Caco-2 (cell line): ENCODE results near the gene XG. TPM values are rescaled to one million over a fixed set of nuclear protein-coding genes. Genes with fewer than 3 reads are reported as not detected.
"Not testable (repeated sequence)": the region's sequence is repeated elsewhere in the genome, so short reads cannot be mapped to it uniquely, and the experiment has no call there.

Source experiments
- BruUV-seq: library from RNA; stranded (reverse); fragments of 400-500 nt; replicated peaks from 2 replicates; lab custom pipeline; 2021; lab: Mats Ljungman, UMichigan
- CTCF ChIA-PET: fragments of 300-600 bp; sonication (Branson Sonifier 250); formaldehyde crosslinking; loops from one replicate; lab custom pipeline; 2022; ENCODE audit warnings: antibody characterized with exemption; lab: Charles Lee
- POLR2A ChIA-PET: fragments of 300-600 bp; sonication (Branson Sonifier 250); formaldehyde crosslinking; loops from one replicate; lab custom pipeline; 2022; ENCODE audit warnings: antibody characterized with exemption; lab: Charles Lee
- DNase-seq, 2 experiments: peaks; one replicate each; pipeline versions ENCODE4 v3.0.0 to v3.0.0-alpha.2; 2020 to 2022
- H3K27me3 ChIP-seq: replicated peaks from 2 replicates; pipeline ENCODE4 v1.6.0; 2011; ENCODE audit warnings: low read length; ENCODE audit not compliant: control insufficient read depth, insufficient read depth
- H3K36me3 ChIP-seq: 2 replicates; pipeline ENCODE4 v1.5.1; 2011; ENCODE audit warnings: low read length; ENCODE audit not compliant: control insufficient read depth, insufficient read depth
- H3K4me1 ChIP-seq: fragments of 250-450 bp; sonication (Bioruptor Pico); 2 replicates; pipeline ENCODE4 v1.5.1; 2020; ENCODE audit warnings: mild to moderate bottlenecking
- H3K4me3 ChIP-seq: 2 replicates; pipeline ENCODE4 v1.5.1; 2011; ENCODE audit warnings: low read depth, mild to moderate bottlenecking, control low read depth, low read length
- H3K9me3 ChIP-seq: fragments of 250-450 bp; sonication (Bioruptor Pico); 2 replicates; pipeline ENCODE4 v1.5.1; 2020; ENCODE audit warnings: mild to moderate bottlenecking, moderate library complexity
- H3K27ac Mint-ChIP-seq: one replicate; pipeline ENCODE4 v1.8.0; 2022; ENCODE audit warnings: mixed read lengths; ENCODE audit not compliant: unreplicated experiment
- H3K27me3 Mint-ChIP-seq: one replicate; pipeline ENCODE4 v1.8.0; 2022; ENCODE audit warnings: mixed read lengths; ENCODE audit not compliant: insufficient read depth, unreplicated experiment
- H3K36me3 Mint-ChIP-seq: one replicate; pipeline ENCODE4 v1.8.0; 2022; ENCODE audit warnings: mild to moderate bottlenecking, mixed read lengths; ENCODE audit not compliant: insufficient read depth, unreplicated experiment
- H3K4me1 Mint-ChIP-seq: one replicate; pipeline ENCODE4 v1.8.0; 2022; ENCODE audit warnings: low read depth, mixed read lengths; ENCODE audit not compliant: unreplicated experiment
- H3K4me3 Mint-ChIP-seq: one replicate; pipeline ENCODE4 v1.8.0; 2022; ENCODE audit warnings: mild to moderate bottlenecking, moderate library complexity, mixed read lengths; ENCODE audit not compliant: unreplicated experiment
- H3K9me3 Mint-ChIP-seq: one replicate; pipeline ENCODE4 v1.8.0; 2022; ENCODE audit warnings: mixed read lengths; ENCODE audit not compliant: unreplicated experiment
- intact Hi-C: fragments of 100-400 bp; cut with micrococcal nuclease; formaldehyde crosslinking; loops from one replicate; pipeline ENCODE4 v1.10.0; 2022; ENCODE audit not compliant: unreplicated experiment
- total RNA-seq: library from RNA; stranded (reverse); gene quantifications from 2 replicates; pipeline ENCODE4 v1.2.3, GENCODE V29; 2022
- TF ChIP-seq, protein P1 (sequence below), 2 experiments: fragments of 200-600 bp in 1 of 2; IDR thresholded peaks; 1 replicate in 1 of 2; 2 replicates in 1 of 2; pipeline versions ENCODE4 v1.5.1 to v1.8.0; 2011 to 2022; ENCODE audit warnings: antibody characterized with exemption in 1 of 2, control low read depth in 1 of 2, inconsistent platforms in 1 of 2, low read depth in 1 of 2, low read length in 1 of 2, mild to moderate bottlenecking in 1 of 2, moderate library complexity in 1 of 2; ENCODE audit not compliant: insufficient read depth in 1 of 2, severe bottlenecking in 1 of 2, unreplicated experiment in 1 of 2

The XG gene
- total RNA-seq, 1 experiment from 2014 or later: 1.2 TPM

DNA sequence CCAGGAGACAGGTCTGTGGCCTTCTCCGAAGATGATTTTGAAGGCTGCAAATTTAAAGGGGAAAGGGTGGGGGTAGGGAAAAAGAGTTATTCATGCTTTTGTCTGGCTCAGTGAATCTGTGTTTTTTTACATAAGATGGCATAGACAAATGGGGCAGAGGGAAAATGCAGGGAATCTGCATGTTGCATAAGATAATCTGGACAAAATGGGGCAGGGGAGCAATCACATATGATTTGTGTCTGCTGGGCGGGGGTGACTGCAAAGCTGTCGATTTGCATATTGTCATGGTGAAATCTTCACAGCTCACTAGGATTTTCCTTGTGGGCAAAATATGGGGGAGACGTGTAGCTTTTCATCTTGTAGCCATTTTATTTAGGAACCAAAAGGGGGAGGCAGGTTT lies 47.5 kb downstream of the XG start:
- intact Hi-C loops: no loop called here
- Histone ChIP-seq H3K36me3 (no peaks in the 10 kb centered on the region), H3K4me1 (no peaks in the 10 kb centered on the region), H3K4me3 (no peak overlapping the region), H3K9me3 (no peaks in the 10 kb centered on the region), H3K27me3 (no peaks in the 10 kb centered on the region)
- H3K9me3 Mint-ChIP-seq: peaks cover 10% of the 10 kb centered on the region
- TF ChIP-seq, protein P1, sequence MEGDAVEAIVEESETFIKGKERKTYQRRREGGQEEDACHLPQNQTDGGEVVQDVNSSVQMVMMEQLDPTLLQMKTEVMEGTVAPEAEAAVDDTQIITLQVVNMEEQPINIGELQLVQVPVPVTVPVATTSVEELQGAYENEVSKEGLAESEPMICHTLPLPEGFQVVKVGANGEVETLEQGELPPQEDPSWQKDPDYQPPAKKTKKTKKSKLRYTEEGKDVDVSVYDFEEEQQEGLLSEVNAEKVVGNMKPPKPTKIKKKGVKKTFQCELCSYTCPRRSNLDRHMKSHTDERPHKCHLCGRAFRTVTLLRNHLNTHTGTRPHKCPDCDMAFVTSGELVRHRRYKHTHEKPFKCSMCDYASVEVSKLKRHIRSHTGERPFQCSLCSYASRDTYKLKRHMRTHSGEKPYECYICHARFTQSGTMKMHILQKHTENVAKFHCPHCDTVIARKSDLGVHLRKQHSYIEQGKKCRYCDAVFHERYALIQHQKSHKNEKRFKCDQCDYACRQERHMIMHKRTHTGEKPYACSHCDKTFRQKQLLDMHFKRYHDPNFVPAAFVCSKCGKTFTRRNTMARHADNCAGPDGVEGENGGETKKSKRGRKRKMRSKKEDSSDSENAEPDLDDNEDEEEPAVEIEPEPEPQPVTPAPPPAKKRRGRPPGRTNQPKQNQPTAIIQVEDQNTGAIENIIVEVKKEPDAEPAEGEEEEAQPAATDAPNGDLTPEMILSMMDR (IDR thresholded peaks at IDR 0.05; ENCODE audit: insufficient read depth in 1 of 2, low read depth in 1 of 2, low read length in 1 of 2, severe bottlenecking in 1 of 2, unreplicated experiment in 1 of 2): no peak
- BruUV-seq: no TSS peak
- H3K4me3 Mint-ChIP-seq: no peak overlapping the region
- peaks cover 7% of the 10 kb centered on the region for H3K4me1 Mint-ChIP-seq
- H3K36me3 Mint-ChIP-seq: peaks cover 6% of the 10 kb centered on the region
- no peak overlapping the region for H3K27ac Mint-ChIP-seq
- DNase-seq: no peak
- no peaks in the 10 kb centered on the region for H3K27me3 Mint-ChIP-seq
- ChIA-PET CTCF (no interaction called here), POLR2A (no interaction called here)

DNA sequence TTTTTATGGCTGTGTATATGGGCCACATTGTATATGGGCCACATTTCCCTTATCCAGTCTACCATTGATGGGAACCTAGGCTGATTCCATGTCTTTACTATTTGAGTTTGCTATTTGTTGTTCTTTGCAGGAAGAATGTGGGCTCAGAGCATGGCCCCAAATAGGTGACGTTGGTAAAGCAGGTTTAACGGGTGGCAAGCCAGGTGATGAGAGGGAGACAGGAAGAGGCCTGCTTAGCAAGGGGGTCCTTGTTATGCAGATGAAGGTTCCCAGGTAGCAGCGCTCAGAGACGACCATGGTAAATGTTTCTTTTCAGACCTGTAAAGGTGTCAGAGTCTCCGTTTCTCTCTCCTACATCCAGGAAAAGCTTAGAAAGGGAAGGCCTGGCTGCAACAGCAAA lies 48.1 kb downstream of the XG start:
- H3K27me3 ChIP-seq, H3K4me1 ChIP-seq, H3K9me3 ChIP-seq, H3K9me3 Mint-ChIP-seq, H3K36me3 ChIP-seq, H3K4me1 Mint-ChIP-seq, H3K4me3 ChIP-seq, POLR2A ChIA-PET, BruUV-seq, H3K27me3 Mint-ChIP-seq, CTCF ChIA-PET, H3K4me3 Mint-ChIP-seq, DNase-seq, H3K36me3 Mint-ChIP-seq, intact Hi-C loops: not testable (repeated sequence)
- H3K27ac Mint-ChIP-seq: peak overlapping the region; percentile 57

DNA sequence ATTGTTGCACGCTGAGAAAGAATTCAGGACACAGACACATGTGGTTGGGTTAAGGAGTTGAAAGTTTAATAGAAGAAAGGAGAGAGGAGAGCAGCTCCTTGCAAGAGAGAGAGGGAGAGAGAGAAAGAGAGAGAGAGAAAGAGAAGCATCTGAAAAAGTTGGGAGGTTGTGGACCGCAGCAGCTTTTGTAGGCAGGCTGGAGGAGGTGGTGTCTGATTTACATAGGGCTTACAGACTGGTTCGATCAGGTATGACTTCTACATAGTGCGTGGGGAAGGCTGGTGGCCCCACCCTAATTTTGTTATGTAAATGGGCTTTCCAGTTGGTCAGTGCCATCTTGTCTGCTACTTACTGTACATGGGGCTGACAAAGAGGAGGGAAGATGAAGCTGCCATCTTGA lies 49.4 kb downstream of the XG start:
- H3K36me3 Mint-ChIP-seq: peaks cover 6% of the 10 kb centered on the region
- no TSS peak for BruUV-seq
- no peaks in the 10 kb centered on the region for H3K4me1 ChIP-seq
- intact Hi-C loops: no loop called here
- no peak for DNase-seq
- H3K4me3 ChIP-seq: no peak overlapping the region
- H3K4me1 Mint-ChIP-seq: peaks cover 7% of the 10 kb centered on the region
- H3K27ac Mint-ChIP-seq: no peak overlapping the region
- H3K27me3 Mint-ChIP-seq: no peaks in the 10 kb centered on the region
- no peaks in the 10 kb centered on the region for H3K9me3 ChIP-seq
- ChIA-PET POLR2A (no interaction called here), CTCF (no interaction called here)
- TF ChIP-seq, protein P1 (IDR thresholded peaks at IDR 0.05; ENCODE audit: insufficient read depth in 1 of 2, low read depth in 1 of 2, low read length in 1 of 2, severe bottlenecking in 1 of 2, unreplicated experiment in 1 of 2): no peak
- peaks cover 10% of the 10 kb centered on the region for H3K9me3 Mint-ChIP-seq
- no peak overlapping the region for H3K4me3 Mint-ChIP-seq
- no peaks in the 10 kb centered on the region for H3K36me3 ChIP-seq
- H3K27me3 ChIP-seq: no peaks in the 10 kb centered on the region

DNA sequence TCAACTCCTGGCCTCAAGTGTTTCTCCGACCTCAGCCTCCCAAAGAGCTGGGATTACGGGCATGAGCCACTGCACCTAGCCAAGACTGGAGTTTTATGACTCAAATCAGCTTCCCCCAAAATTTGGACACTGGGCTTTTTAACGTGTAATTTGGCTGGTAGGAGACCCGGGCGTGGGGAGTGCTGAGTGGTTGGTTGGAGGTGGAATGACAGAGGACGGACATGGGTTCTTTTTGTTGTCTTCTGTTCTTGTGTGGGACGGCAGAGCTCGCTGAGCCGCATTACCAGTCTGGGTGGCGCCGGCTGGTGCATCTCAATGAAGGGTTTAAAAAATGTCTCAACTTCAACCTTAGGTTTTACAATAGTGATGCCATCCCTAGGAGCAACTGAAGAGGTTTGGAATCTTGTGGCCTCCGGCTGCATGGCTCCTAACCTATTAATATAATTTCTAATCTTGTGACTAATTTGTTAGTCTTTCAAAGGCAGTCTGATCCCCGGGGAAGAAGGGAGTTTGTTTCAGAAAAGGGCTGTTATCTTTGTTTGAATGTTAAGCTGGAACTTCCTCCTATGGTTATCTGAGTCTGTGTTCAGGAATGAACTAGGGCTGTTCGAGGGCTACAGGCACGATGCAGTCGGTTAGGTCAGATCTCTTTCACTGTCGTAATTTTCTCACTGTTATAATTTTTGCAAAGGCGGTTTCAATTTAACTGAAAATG lies 50.7 kb downstream of the XG start:
- H3K4me1 Mint-ChIP-seq, H3K27ac Mint-ChIP-seq, DNase-seq, H3K9me3 Mint-ChIP-seq, POLR2A ChIA-PET, intact Hi-C loops, H3K27me3 Mint-ChIP-seq, H3K4me1 ChIP-seq, H3K27me3 ChIP-seq, H3K36me3 Mint-ChIP-seq, H3K9me3 ChIP-seq, CTCF ChIA-PET, BruUV-seq, H3K36me3 ChIP-seq, H3K4me3 ChIP-seq: not testable (repeated sequence)
- peak overlapping the region; percentile 14 for H3K4me3 Mint-ChIP-seq

DNA sequence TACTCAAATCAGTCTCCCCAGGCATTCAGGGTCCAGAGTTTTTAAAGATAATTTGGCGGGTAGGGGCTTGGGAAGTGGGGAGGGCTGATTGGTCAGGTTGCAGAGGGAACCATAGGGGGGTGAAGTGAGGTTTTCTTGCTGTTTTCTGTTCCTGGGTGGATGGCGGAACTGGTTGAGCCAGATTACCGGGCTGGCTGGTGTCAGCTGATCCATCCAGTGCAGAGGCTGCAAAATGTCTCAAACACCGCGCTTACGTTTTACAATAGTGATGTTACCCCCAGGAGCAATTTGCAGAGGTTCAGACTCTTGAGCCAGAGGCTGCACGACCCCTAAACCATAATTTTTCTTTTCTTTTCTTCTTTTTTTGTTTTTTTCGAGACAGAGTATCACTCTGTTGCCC lies 51.6 kb downstream of the XG start:
- POLR2A ChIA-PET, H3K27me3 ChIP-seq, H3K36me3 Mint-ChIP-seq, H3K36me3 ChIP-seq, intact Hi-C loops, H3K27me3 Mint-ChIP-seq, H3K9me3 Mint-ChIP-seq, H3K4me1 Mint-ChIP-seq, H3K9me3 ChIP-seq, H3K4me1 ChIP-seq, H3K4me3 ChIP-seq, BruUV-seq: not testable (repeated sequence)
- Mint-ChIP-seq H3K27ac (peak overlapping the region; percentile 39), H3K4me3 (peak overlapping the region; percentile 40)
- CTCF ChIA-PET: interaction anchor here (0.6 kb wide), 1 partner anchor 16 kb away, joined by 4 read pairs; no protein-coding TSS in a partner anchor
- peak in 1 of 2 experiments; percentile 17 for DNase-seq
